Neural cell (in vitro differentiated cells): ENCODE results near the gene PLEKHH2. TPM values are rescaled to one million over a fixed set of nuclear protein-coding genes. Genes with fewer than 3 reads are reported as not detected.

Experiments
- H2AFZ ChIP-seq: fragments of 200-600, 300-800 bp; sonication (generic), shearing (Covaris generic); 2 replicates; pipeline ENCODE4 v1.6.0; 2014; ENCODE audit warnings: low read depth, mild to moderate bottlenecking, antibody characterized with exemption, low read length, moderate library complexity
- H3F3A ChIP-seq: fragments of 200-600 bp; shearing (Covaris generic); 2 replicates; pipeline ENCODE4 v1.6.1; 2016; ENCODE audit warnings: mild to moderate bottlenecking, moderate library complexity, mixed read lengths, antibody characterized with exemption, low read length; ENCODE audit not compliant: insufficient read depth, poor library complexity, severe bottlenecking
- H3K27ac ChIP-seq: fragments of 200-600, 300-800 bp; sonication (generic), shearing (Covaris generic); 2 replicates; pipeline ENCODE4 v1.5.1; 2014; ENCODE audit warnings: mild to moderate bottlenecking, low read length, moderate library complexity
- H3K27me3 ChIP-seq: fragments of 300-800, 200-600 bp; sonication (generic), shearing (Covaris generic); 2 replicates; pipeline ENCODE4 v1.6.0; 2014; ENCODE audit warnings: mild to moderate bottlenecking, low read depth, low read length, moderate library complexity; ENCODE audit not compliant: insufficient read depth
- H3K36me3 ChIP-seq: fragments of 300-800, 200-600 bp; sonication (generic), shearing (Covaris generic); 2 replicates; pipeline ENCODE4 v1.5.1; 2014; ENCODE audit warnings: mild to moderate bottlenecking, antibody characterized with exemption, low read length, moderate library complexity; ENCODE audit not compliant: insufficient read depth
- H3K4me2 ChIP-seq: fragments of 300-800, 200-600 bp; sonication (generic), shearing (Covaris generic); 2 replicates; pipeline ENCODE4 v1.6.0; 2014; ENCODE audit warnings: mild to moderate bottlenecking, low read length
- H3K4me3 ChIP-seq: fragments of 300-800, 200-600 bp; sonication (generic), shearing (Covaris generic); 2 replicates; pipeline ENCODE4 v1.5.1; 2014; ENCODE audit warnings: mild to moderate bottlenecking, low read length, moderate library complexity
- H3K79me2 ChIP-seq: fragments of 200-600 bp; shearing (Covaris generic); replicated peaks from 2 replicates; pipeline ENCODE4 v1.6.0; 2014; ENCODE audit warnings: mild to moderate bottlenecking, low read length, moderate library complexity; ENCODE audit not compliant: insufficient read depth
- H3K9ac ChIP-seq: fragments of 300-800, 200-600 bp; sonication (generic), shearing (Covaris generic); 2 replicates; pipeline ENCODE4 v1.6.1; 2016; ENCODE audit warnings: mild to moderate bottlenecking, low read length, mixed read lengths
- H3K9me2 ChIP-seq: fragments of 200-600 bp; shearing (Covaris generic); 2 replicates; pipeline ENCODE4 v1.6.1; 2016; ENCODE audit warnings: mild to moderate bottlenecking, low read length, mixed read lengths; ENCODE audit not compliant: insufficient read depth
- H3K9me3 ChIP-seq: fragments of 200-600, 300-800 bp; sonication (generic), shearing (Covaris generic); 2 replicates; pipeline ENCODE4 v1.6.1; 2016; ENCODE audit warnings: mild to moderate bottlenecking, mixed run types, low read length, moderate library complexity, mixed read lengths
- H4K20me1 ChIP-seq: fragments of 200-600 bp; shearing (Covaris generic); 2 replicates; pipeline ENCODE4 v1.6.1; 2016; ENCODE audit warnings: mild to moderate bottlenecking, mixed run types; ENCODE audit not compliant: insufficient read depth
- CTCF ChIP-seq: fragments of 450-650 bp; IDR thresholded peaks from 2 replicates; pipeline ENCODE4 v1.5.1; 2014; ENCODE audit warnings: antibody characterized with exemption, mild to moderate bottlenecking, moderate library complexity; ENCODE audit not compliant: poor library complexity, severe bottlenecking
- EP300 ChIP-seq: fragments of 450-650 bp; conservative IDR thresholded peaks from 2 replicates; pipeline ENCODE4 v1.6.1; 2014; ENCODE audit warnings: antibody characterized with exemption, mild to moderate bottlenecking, moderate library complexity; ENCODE audit not compliant: poor library complexity, severe bottlenecking
- EZH2 ChIP-seq: fragments of 200-600, 300-800 bp; shearing (Covaris generic), sonication (generic); IDR thresholded peaks from 2 replicates; pipeline ENCODE4 v1.6.1; 2014; ENCODE audit warnings: antibody characterized with exemption, low read length, borderline replicate concordance, mild to moderate bottlenecking; ENCODE audit not compliant: insufficient read depth, poor library complexity, severe bottlenecking
- MXI1 ChIP-seq: fragments of 450-650 bp; conservative IDR thresholded peaks from 2 replicates; pipeline ENCODE4 v1.6.1; 2014; ENCODE audit warnings: antibody characterized with exemption, mild to moderate bottlenecking; ENCODE audit not compliant: poor library complexity, severe bottlenecking
- POLR2AphosphoS5 ChIP-seq: IDR thresholded peaks from 2 replicates; pipeline ENCODE4 v1.6.1; 2012
- RAD21 ChIP-seq: fragments of 450-650 bp; conservative IDR thresholded peaks from 2 replicates; pipeline ENCODE4 v1.6.1; 2014; ENCODE audit warnings: antibody characterized with exemption, mild to moderate bottlenecking, moderate library complexity
- REST ChIP-seq: IDR thresholded peaks from 2 replicates; pipeline ENCODE4 v1.6.1; 2012; ENCODE audit warnings: borderline replicate concordance
- SMC3 ChIP-seq: fragments of 450-650 bp; conservative IDR thresholded peaks from 2 replicates; pipeline ENCODE4 v1.6.1; 2014; ENCODE audit warnings: antibody characterized with exemption, mild to moderate bottlenecking, moderate library complexity; ENCODE audit not compliant: poor library complexity
- TAF1 ChIP-seq: IDR thresholded peaks from 2 replicates; pipeline ENCODE4 v1.6.1; 2012; ENCODE audit warnings: low read depth
- polyA minus RNA-seq: library from RNA; depleted of rRNA, polyadenylated mRNA; stranded (reverse); fragments of >200 nt; gene quantifications from 2 replicates; pipeline ENCODE4 v1.2.3, GENCODE V29; 2014
- polyA plus RNA-seq: library from polyadenylated mRNA; depleted of rRNA; stranded (reverse); fragments of >200 nt; gene quantifications from 2 replicates; pipeline ENCODE4 v1.2.3, GENCODE V29; 2014

Gene PLEKHH2
- polyA plus RNA-seq, result 0.50 and 1.1 TPM in 2 replicates
- polyA minus RNA-seq, result 0.69 and 2.7 TPM in 2 replicates

GRCh38 chr2:43637030-43637803 lies at the start of gene PLEKHH2:
TSS of gene PLEKHH2 (plus strand) at chr2:43637260. CDS start at chr2:43644674, 7,414 bp downstream.
- H3K4me3 ChIP-seq, result peak within 1 kb of the TSS; percentile 83
- no peak within 1 kb of the TSS for H3K4me2 ChIP-seq
- H3K9ac ChIP-seq, result peak within 1 kb of the TSS; percentile 43
- H3K79me2 ChIP-seq, result no peaks in the 10 kb centered on the region
- H2AFZ ChIP-seq, result no peak within 1 kb of the TSS
- H3K36me3 ChIP-seq, result no peaks in the 10 kb centered on the region
- no peaks in the 10 kb centered on the region for H3K9me3 ChIP-seq
- TF ChIP-seq CTCF (no peak), EP300 (no peak), RAD21 (peak; percentile 13), REST (no peak), SMC3 (no peak), MXI1 (peak; percentile 16), TAF1 (no peak), EZH2 (no peak), POLR2AphosphoS5 (no peak)
- H3K9me2 ChIP-seq, result no peaks in the 10 kb centered on the region
- H3F3A ChIP-seq, result no peaks in the 10 kb centered on the region
- H3K27me3 ChIP-seq, result peaks cover 22% of the 10 kb centered on the region
- no peak within 1 kb of the TSS for H3K27ac ChIP-seq
- no peaks in the 10 kb centered on the region for H4K20me1 ChIP-seq

DNA sequence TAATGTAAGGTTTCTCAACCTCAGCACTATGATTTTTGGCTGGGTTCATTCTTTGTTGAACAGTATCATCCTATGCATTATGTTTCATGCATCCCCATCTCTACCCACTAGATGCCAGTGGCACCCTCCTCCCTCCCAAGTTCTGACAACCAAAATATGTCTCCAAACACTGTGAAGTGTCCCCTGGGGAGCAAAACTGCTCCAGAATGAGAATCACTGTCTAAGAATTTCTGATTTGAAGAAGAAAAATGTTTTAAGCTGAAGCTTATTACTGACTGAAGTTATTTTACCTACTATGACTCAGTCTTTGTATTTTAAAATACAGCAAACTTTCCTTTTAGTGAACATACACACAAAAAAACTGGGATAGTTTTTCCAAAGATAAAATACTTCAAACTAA lies 44.6 kb upstream of the PLEKHH2 start:
- H3K27ac ChIP-seq, result no peak overlapping the region
- H3K79me2 ChIP-seq, result peaks cover 9% of the 10 kb centered on the region
- H3K9me2 ChIP-seq, result no peaks in the 10 kb centered on the region
- no peaks in the 10 kb centered on the region for H3K27me3 ChIP-seq
- H4K20me1 ChIP-seq, result no peaks in the 10 kb centered on the region
- H3K36me3 ChIP-seq, result no peaks in the 10 kb centered on the region
- H2AFZ ChIP-seq, result no peak overlapping the region
- H3K9ac ChIP-seq, result no peak overlapping the region
- H3K4me2 ChIP-seq, result no peak overlapping the region
- TF ChIP-seq SMC3 (no peak), EZH2 (no peak), REST (no peak), MXI1 (no peak), TAF1 (no peak), EP300 (no peak), RAD21 (no peak), CTCF (no peak), POLR2AphosphoS5 (no peak)
- no peak overlapping the region for H3K4me3 ChIP-seq
- H3K9me3 ChIP-seq, result no peaks in the 10 kb centered on the region
- peaks cover 4% of the 10 kb centered on the region for H3F3A ChIP-seq
